GM19452 (cell line): ENCODE measurements around the gene TMEM123.

ENCODE experiments used
- ATAC-seq: cut with Tn5 transposase; IDR thresholded peaks from one replicate; pipeline ENCODE4 v1.9.1; 2021; ENCODE audit not compliant: unreplicated experiment

The TMEM123 gene, protein sequence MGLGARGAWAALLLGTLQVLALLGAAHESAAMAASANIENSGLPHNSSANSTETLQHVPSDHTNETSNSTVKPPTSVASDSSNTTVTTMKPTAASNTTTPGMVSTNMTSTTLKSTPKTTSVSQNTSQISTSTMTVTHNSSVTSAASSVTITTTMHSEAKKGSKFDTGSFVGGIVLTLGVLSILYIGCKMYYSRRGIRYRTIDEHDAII

DNA sequence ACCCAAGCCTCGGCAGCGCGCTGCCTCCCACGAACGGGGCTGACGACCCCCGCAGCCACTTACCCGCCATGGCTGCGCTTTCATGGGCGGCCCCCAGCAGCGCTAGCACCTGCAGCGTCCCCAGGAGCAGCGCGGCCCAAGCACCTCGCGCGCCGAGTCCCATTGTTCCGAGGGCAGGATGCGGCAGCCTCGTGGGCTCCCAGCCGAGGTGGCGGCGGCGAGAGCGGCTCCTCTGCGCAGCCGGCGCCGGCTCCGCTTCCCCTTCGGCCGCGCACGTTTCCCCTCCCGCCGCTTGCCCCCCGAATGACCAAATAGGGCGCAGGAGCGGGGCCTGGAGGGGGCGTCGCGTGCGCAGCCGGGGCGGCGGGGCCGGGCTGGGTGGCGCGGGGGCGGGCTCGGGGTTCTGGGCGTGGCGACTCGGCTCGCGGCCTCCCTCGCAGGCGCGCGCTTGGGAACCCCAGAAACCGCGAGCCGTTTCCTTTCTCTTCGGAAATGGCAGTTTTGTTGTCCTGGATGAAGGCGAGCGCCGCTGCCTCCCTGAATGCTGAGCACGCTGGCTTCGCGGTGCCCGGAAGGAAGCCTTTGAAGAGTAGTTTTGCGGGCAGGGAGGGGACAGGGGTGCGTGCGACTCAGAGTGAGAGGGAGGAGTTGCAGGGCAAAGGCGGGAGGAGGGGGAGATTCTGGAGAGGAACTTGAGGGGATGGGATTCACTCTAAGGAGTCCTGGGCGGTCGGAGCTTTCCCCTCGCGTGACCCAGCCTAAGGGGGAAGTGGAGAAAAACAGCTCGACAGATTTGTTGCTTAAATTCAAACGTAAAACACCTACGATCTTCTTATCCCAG lies at the start of gene TMEM123:
TMEM123 (minus strand) TSS at position 305 of the 841 bp plus-strand sequence; CDS start at position 163, 142 bp downstream.
- ATAC-seq: peak; percentile 61

GRCh38 chr11:102500829-102501228 lies 48.3 kb upstream of the TMEM123 start:
- ATAC-seq: no peak

DNA sequence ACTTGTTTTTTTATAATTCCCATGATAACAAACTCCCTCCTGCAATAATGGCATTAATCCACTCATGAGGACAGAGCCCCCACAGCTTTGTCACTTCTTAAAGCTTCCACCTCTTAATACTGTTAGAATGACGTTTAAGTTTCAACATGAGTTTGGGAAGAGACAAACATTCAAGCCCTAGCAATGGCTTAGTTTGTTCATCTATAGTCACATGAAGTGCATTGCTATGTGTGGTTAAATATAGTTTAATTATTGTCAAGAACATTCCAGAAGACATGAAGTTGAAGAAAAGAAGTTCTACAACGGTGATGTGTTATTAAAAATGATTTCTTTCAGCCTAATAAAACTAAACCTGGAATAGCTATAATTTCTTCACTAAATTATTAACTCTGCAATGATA lies 47.4 kb upstream of the TMEM123 start:
- no peak for ATAC-seq

DNA sequence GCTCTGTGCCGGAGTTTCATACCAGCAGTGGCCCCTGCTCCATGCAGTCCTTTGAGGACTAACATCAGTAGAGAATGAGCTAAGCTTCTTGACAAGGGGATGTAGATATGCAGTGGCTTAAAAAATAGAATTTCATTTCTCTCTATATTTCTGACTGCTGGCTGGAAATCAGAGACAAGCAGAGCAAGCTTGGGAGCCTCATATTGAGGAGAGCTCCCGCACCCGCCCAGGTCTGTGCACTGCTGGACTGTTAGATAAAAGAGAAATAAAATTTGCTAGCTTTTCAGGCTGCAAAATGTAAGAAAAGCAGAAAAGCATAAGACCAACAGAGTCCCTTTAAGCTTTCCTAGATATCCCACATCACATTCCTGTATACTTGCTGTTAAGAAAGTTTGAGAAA lies 46.6 kb upstream of the TMEM123 start:
- ATAC-seq: no peak

GRCh38 chr11:102497061-102497460 lies 44.5 kb upstream of the TMEM123 start:
- ATAC-seq: no peak

GRCh38 chr11:102495161-102496042 lies 42.8 kb upstream of the TMEM123 start:
- ATAC-seq: peak; percentile 88

DNA sequence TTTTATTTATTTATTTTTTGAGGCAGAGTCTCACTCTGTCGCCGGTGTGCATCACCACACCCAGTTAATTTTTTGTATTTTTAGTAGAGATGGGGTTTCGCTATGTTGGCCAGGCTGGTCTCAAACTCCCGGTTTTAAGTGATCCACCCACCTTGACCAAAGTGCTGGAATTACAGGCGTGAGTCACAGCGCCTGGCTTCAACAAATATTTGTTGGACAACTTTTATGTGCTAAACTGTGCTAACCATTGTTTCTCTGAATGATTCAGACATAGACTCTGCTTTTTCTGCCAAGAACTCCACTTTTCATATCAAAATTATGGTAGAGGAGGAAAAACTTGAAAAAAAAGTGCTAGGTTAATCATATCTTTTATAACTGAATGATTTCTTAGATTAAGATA lies 41.7 kb upstream of the TMEM123 start:
- no peak for ATAC-seq

DNA sequence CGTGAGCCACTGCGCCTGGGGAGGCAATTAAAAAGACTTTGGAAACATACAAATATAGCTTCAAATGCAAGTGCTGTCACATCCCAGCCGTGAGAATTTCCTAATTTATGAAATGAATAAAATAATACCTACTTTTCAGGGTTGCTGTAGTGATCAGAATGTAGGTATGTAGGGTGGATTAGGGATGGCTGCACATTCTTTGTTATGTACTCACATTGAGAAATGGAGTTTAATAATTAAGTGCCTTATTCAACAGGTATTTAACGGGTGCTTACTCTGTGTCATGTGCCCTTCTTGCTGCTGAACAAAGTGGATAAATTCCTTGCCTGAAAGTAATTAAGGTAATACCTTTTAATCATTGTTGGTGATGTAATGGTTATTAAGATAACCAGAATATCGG lies 41.0 kb upstream of the TMEM123 start:
- no peak for ATAC-seq

DNA sequence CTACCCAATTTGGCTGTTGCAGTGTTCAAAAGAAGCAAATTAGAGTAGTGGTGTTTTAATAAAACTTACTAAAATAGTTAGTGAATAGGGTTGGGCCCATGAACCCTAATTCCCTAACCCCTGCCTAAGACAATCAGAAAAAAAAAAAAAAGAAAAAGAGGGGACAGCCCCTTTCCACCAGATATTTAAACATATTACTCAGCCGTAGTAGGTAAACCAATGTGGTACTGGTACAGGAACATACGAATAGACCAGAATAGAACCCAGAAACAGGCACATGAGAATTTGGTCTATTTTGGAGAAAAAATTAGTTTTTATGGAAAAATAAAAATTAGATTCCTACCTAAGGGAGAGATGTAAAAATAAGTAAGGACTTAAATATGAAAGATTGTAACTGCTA lies 39.4 kb upstream of the TMEM123 start:
- ATAC-seq: no peak

DNA sequence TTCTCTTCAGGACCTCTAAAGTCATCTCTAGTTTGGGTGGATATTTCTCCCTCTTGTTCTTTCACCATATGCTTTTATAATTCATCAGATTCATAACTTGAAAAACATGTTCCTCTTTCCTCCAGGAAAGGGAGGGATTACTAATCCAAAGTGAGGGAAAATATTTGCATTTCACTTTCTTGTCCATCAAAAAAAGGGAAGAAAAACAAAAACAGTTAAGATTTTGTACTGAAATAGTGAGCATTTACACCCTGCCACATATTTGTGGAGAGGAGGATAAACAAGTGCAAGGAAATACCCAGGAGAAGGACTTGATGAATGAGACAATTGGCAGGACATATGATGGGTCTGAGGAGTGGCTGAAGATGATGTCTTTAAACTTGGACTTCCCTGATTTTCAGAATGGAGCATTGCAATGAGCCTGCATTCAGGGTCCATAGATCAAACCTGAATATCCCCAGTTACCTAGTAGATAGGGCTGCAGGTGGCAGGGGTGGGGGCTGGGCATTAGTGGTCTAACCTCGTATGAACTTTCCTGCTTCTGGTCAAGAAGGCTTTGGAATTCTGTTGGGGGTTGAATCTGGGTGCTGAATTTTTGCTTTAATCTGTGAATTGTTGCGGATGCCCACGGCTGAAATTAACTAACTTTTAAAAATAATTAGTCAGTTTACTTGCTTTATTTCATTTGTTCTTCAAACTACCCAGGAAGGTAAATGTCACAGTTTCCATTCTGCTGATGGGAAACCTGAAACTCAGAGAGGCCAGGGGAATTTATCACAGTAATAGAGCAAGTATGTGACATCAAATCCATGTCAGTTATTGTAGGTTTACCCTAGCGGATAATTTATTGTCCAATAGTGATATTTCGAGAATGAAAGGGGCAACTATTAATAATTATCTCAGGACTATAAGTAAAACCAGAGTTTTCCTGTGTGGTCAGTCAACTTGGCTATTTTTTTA lies 36.9 kb upstream of the TMEM123 start:
- no peak for ATAC-seq

GRCh38 chr11:102488208-102488607 lies 35.6 kb upstream of the TMEM123 start:
- no peak for ATAC-seq

GRCh38 chr11:102487214-102487613 lies 34.6 kb upstream of the TMEM123 start:
- no peak for ATAC-seq

DNA sequence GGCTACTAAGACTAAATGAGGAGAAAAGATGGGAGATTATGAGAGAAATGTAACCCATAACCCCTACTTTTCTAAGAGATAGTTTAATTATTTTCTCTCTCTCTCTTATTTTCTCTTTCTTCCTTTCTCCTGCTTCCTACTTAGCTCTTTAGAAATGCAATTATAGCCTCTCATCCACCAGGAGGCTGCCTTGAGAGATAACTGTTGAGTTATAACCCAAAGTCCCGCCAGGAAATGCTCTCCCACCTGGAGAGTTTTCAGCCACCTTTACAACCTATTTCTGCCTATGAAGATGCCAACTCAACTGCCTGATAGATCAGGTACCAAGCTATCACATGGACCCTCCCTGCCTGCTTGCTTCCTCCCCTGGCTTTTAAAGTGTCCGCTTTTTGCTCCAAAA lies 34.0 kb upstream of the TMEM123 start:
- ATAC-seq: no peak

- ATAC-seq: no peak
These were observed 32.6 kb upstream of the TMEM123 start for GRCh38 chr11:102485095-102485722.

DNA sequence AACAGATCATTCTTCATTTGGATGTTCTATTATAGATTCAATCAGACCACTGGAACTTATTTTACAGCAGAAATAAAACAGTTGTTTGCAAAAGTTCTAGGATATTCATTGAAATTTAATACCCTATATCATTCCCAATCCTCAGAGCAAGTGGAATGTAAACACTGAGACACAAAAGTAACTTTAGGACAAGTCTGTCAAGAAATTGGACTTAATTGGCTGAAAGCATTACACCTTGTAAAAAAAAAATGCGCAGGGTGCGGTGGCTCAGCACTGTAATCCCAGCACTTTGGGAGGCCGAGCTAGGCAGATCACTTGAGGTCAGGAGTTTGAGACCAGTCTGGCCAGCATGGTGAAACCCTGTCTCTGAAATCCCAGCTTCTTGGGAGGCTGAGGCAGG lies 29.9 kb upstream of the TMEM123 start:
- ATAC-seq: no peak

DNA sequence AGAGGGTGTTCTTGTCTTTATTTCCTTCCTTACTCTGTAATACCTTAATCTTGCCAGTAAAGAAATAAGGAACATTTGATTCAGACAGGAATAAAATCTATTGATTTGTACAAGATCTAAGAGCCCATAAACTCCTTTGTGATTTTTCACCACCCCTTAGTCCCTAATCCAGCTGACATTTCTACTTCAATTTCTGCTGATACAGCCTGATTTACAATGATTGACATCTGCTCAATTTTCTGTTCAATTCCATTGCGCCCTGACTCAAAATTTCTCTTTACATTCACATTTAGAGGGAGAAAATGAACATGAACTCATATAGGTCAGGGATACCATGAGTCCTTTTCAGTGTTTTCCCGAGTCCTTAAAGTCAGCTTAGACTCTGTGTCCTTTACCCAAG lies 27.2 kb upstream of the TMEM123 start:
- ATAC-seq: no peak

DNA sequence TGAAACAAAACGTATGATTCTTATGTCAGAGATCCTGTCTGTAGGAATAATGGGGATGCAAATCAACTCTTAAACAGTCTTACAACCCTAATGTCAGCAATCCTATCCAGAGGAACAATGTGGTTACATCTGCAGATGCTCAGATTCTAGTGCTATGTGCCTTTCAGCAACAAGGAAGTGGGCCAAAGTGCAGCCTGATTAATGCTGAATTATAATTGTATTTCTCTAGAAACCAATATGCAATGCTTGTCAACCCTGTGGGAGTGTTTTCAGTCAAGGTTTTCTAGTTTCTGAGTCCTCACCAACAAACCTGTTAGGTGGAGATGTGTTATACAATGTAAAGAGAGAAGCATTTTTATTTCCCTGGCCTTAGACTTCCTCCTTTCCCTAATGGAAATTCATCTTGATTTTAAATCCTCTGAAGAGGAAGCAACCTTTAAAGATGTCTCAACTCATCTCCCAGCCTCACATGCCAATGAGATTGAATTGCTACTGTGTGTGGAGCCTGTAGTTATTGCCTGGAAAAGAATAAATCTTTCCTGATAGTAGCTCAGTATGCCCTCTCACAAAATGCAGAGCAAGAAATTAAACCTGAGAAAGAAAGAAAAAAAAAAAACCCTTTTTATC lies 26.2 kb upstream of the TMEM123 start:
- no peak for ATAC-seq

- peak; percentile 28 for ATAC-seq
These were observed 24.2 kb upstream of the TMEM123 start for GRCh38 chr11:102476812-102477211.

DNA sequence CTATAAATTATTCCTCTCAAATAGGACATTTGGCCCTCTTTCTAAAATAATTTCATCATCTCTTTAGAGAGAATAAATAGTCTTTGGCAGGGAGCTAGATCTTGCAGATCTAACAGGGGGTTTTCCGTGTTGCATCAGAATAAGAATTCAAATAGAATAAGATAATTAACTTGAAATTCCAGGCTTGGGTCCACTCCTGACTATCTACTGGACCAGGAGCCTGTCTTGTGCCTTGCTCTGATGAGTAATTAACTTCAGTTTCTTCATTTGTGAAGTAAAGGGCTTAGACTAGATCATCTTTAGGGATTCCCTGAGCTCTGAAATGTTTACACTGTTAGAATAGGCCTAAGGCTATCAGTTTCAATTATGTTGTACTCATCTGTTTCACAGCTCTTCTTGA lies 23.5 kb upstream of the TMEM123 start:
- ATAC-seq: no peak

- no peak for ATAC-seq
These were observed 21.0 kb upstream of the TMEM123 start for GRCh38 chr11:102473543-102473942.
